GM18505 (cell line): ENCODE measurements around the gene ASCC2.
"Not testable (repeated sequence)": the region's sequence is repeated elsewhere in the genome, so short reads cannot be mapped to it uniquely, and the experiment has no call there.

Experiments used
- ATAC-seq: cut with Tn5 transposase; IDR thresholded peaks from one replicate; pipeline ENCODE4 v1.9.1; 2021; ENCODE audit not compliant: unreplicated experiment
- POLR2A ChIP-seq: IDR thresholded peaks from 4 replicates; pipeline ENCODE4 v1.6.1; 2011; ENCODE audit warnings: borderline replicate concordance; ENCODE audit not compliant: insufficient read depth, insufficient read length; ENCODE audit errors: extremely low read depth

The ASCC2 gene

DNA sequence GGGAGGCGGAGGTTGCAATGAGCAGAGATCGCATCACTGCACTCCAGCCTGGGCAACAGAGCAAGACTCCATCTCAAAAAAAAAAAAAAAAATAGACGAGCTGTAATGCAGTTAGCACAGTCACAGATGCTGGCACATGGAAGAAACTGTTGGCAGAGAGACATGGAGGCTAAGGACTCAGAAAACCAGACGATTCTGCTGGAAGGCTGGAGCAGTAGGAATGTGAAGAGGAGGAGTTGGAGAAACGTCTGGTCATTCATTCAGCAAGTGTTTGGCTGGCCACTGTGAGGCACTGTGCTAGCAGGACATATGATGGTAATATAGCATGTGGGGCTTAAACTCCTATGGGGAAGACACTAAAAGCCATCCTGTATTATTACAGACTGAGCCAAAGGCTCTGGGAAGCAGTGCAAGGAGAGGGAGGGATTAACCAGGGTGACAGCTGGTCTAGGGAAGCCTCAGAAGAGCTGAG is 65.9 kb downstream of the ASCC2 start:
- no peak for TF ChIP-seq POLR2A
- no peak for ATAC-seq

DNA sequence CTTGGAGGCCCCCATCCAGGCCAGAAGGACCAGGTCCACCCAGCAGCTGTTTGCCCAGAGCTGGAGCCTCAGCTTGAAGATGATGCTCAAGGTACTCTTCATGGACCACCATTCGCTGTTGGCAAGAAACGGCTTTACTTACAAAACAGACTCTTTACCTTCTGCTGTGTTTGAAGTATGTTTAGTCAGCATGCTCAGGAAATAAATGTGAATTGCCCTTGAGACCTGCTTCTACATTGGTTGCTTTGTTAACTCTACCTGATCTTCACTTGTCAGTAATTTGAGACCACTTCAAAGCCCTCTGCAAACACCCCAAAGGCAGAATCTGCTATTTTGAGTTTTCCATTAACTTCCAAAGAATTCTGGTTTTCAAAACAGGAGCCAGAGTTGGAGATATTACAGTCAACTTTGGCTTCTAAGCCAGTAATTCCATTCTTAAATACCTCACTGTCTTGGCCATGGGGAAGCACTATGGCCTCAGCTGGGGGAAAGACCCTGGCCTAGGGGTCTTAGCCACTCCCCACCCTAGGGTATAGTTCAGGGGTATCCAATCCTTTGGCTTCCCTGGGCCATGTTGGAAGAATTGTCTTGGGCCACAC is 68.3 kb downstream of the ASCC2 start:
- TF ChIP-seq POLR2A: no peak

DNA sequence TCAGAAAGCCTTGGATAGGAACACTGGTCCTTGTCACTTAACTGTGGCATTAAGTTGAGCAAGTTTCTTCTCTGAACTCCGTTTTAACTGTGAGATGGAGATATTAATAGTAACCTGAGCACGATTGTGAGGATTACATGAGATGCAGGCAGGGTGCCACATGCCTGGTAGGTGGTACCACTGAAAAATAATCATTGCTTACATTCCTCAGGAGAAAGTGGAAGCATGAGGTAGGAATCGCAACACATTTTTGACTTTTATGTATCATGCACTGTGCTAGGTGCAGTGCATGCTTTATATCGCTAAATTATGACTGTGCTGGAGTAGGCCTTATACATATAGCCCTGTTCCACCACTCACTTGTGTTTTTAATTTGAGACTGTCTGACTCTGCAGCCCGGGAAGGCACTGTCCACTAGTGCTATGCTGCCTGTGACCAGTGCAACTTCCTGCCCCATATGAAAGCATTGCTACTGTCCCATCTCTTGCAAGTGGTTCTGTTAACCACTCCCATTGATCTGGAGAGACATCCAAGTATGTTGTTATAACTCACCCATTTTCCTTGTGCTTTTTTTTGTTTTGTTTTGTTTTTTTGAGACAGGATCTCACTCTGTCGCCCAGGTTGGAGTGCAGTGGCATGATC is 69.9 kb downstream of the ASCC2 start:
- ATAC-seq: no peak
- TF ChIP-seq POLR2A: no peak

More for the DNA sequence above, 68.3 kb downstream of the ASCC2 start:
- ATAC-seq: no peak

DNA sequence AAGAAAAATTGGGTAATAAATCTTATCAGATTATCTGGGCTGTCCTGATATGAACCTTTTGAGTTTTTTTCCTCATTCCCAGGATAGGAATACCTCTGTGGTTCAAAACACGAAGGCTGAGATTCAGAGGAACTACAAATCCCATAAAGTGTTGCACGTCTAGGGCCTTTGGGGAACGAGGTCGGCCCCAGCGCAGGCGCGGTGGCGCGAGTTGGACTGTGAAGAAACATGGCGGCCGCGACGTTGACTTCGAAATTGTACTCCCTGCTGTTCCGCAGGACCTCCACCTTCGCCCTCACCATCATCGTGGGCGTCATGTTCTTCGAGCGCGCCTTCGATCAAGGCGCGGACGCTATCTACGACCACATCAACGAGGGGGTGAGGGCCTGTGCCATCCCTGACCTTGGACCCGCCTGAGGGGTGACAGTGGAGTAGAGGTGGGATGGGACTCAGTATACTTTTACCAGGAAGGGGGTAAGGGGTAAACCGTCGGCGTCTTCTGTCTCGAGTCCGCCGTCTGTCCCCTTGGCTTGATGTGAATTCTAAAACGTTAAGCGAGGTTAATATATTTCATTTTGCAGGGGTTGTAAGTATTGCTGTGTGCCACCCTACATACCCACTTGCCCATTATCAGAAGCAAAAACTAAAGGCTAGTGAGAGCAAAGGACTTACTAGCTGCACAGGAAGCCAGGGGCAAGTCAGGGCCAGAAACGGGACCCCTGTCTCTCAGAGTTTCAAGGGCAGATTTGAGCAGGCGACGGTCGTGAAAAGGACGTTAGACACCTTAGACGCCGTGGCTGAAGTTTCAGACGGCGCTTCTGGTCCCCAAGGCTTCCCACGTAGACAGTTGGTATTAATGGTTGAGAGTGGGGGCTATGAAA is 70.7 kb downstream of the ASCC2 start, which contains the start of gene UQCR10:
UQCR10 (plus strand) TSS at position 199 of the 881 bp plus-strand sequence; CDS start at position 229, 30 bp downstream.
- ATAC-seq: peak; percentile 57
- peak; percentile 89 for TF ChIP-seq POLR2A

DNA sequence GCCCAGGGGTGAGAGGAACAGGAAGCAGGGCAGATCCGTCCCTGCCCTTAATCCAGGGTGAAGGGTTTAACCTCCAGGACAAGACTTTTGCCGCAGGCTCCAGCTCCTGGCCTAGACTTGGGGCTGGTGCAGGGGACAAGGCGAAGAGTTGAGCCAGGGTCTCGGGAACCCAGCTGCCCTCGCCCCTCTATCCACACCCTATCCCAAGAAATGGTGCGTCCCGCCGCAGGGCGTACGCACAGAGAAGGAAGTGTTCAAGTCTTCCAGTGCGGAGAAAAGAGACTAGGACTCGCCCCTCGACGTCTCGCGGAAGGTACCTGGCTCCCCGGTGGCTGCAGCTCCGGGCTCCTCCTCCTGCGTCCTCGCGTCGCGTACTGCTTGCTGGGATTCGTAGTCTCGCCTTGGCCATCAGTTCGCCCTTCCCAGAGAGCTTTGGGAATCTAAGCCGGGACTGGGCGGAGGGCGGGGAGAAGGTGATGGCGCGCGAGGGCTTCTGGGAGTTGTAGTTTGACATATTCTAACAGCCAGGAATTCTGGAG is 71.4 kb downstream of the ASCC2 start, which contains the start of gene ZMAT5:
ZMAT5 (minus strand) TSS at position 376 of the 539 bp plus-strand sequence. CDS start 18,463 bp downstream, outside the sequence.
- TF ChIP-seq POLR2A: peak; percentile 56
- peak; percentile 84 for ATAC-seq

DNA sequence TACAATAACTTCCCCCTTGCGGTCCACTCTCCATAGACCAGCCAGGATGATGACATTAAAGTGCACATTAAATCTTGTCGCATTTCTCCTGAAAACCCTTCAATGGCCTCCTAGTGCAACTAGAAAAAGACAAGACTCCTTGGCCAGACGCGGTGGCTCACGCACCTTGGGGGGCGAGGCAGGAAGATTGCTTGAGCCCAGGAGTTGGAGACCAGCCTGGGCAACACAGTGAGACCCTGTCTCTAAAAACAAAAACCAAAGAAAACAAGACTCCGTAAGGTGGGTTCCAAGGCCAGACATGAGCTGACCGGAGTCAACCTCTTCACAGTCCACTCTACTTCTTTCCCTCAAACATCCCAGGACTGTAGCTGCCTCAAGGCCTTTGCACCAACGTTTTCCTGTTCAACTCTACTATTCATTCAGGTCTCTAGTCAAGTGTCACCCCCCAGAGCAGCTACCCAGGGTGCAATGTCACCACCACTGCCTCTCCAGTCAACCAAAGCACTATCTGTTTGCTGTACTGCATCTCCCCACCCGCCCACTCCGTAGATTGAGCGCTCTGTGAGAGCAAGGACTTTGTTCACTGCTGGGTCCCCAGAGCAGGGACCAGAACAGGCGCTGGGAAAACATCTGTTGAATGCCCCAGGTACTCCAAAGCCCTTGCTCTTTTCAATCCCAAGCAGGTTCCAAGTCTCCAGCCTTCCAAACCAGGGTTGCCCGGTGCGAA is 72.0 kb downstream of the ASCC2 start:
- ATAC-seq: peak; percentile 19
- no peak for TF ChIP-seq POLR2A

DNA sequence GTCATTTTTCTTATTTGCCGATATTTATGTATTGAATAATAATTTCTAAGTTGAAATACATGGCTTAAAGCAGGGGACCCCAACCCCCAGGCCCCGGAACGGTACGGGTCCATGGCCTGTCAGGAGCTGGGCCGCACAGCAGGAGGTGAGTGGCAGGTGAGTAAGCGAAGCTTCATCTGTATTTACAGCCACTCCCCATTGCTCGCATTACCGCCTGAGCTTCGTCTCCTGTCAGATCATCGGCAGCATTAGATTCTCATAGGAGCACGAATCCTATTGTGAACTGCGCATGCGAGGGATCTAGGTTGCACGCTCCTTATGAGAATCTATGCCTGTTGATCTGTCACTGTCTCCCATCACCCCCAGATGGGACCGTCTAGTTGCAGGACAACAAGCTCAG is 75.8 kb downstream of the ASCC2 start:
- ATAC-seq: no peak
- no peak for TF ChIP-seq POLR2A

DNA sequence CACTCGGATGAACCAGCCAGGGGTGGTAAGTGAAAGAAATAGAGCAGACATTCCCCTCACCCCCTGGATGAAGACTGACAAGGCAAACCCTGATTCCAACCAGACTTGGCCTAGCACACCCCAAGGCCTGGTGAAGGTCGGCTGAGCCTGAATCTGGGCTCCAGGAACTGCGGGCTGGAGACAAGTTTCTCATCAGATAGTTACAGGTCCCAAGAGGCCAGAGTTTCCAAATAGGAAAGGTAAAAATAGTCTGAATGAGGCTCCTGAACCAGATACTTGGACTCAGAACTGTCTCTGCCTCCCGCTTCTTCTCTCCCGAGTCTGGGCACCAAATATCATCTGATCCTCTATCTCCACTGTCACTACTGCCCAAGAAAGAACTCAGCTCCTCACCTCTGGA is 79.1 kb downstream of the ASCC2 start:
- TF ChIP-seq POLR2A: no peak
- no peak for ATAC-seq

DNA sequence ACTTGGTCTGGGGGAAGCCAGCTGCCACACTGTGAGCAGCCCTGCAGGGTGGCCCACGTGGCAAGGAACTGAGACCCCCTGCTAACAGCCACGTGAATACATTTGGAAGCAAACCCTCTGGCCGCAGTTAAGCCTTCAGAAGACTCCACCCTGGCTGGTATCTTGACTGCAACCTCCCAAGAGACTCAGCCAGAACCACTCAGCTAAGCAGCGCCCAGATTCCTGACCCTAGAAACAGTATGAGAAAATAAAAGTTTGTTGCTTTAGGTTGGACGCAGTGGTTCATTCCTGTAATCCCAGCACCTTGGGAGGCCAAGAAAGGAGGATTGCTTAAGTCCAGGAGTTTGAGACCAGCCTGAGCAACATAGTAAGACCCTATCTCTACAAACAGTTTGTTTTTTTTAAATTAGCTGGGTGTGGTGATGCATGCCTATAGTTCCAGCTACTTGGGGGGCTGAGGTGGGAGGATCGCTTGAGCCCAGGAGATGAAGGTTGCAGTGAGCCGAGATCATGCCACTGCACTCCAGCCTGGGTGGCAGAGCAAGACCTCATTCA is 79.9 kb downstream of the ASCC2 start:
- no peak for TF ChIP-seq POLR2A
- ATAC-seq: no peak

DNA sequence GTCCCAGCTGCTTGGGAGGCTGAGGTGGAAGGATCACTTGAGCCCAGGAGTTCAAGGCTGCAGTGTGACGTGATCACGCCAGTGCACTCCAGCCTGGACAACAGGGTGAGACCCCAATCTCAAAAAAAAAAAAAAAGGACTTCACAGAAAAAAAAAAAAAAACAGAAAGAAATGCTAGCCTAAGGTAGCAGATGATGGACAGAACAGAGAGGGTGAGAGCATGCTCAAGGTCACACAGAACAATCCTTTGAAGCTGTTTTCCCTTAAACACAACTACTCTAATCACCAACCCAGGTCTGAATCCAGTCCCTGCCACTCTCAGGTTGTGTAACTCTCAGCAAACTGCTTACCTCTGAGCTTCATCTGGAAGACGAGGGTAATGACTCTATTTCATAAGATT is 81.0 kb downstream of the ASCC2 start:
- no peak for TF ChIP-seq POLR2A

DNA sequence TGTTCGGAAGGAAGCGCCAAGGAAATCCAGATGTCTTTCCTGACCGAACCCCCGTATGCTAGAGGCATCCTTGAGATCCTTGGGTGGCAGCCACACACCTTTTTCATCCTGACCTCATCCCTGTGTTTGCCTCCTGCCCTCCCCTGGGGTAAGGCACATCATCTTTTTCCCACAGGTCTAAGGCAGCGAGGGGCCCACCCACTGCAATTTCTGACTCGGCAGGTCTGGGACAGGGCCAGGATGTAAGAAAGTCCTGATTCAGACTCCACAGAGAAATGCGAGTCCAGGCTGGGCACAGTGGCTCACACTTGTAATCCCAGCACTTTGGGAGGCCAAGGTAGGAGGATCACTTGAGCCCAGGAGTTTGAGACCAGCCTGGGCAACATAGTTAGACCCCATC is 81.7 kb downstream of the ASCC2 start:
- no peak for ATAC-seq
- no peak for TF ChIP-seq POLR2A

More for the DNA sequence above, 81.0 kb downstream of the ASCC2 start:
- no peak for ATAC-seq

DNA sequence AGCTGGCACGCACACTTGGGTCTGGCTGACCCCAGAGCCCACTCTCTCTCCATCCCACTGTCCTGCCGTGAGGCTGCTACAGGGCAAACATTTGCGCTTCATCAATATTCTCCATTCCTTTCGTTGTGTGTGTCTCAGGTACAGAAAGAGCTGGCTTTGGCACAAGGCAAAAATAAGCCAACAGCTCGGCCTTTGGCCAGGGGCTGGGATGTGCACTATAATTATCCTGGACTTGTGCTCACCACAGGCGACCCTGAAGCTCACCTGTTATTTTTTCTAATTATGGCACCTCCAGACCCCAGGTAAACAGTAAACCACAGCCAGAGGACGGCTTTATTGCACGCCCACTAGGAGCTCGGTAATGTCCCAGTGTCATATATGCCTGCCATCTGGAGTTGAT is 82.2 kb downstream of the ASCC2 start:
- no peak for ATAC-seq
- no peak for TF ChIP-seq POLR2A

DNA sequence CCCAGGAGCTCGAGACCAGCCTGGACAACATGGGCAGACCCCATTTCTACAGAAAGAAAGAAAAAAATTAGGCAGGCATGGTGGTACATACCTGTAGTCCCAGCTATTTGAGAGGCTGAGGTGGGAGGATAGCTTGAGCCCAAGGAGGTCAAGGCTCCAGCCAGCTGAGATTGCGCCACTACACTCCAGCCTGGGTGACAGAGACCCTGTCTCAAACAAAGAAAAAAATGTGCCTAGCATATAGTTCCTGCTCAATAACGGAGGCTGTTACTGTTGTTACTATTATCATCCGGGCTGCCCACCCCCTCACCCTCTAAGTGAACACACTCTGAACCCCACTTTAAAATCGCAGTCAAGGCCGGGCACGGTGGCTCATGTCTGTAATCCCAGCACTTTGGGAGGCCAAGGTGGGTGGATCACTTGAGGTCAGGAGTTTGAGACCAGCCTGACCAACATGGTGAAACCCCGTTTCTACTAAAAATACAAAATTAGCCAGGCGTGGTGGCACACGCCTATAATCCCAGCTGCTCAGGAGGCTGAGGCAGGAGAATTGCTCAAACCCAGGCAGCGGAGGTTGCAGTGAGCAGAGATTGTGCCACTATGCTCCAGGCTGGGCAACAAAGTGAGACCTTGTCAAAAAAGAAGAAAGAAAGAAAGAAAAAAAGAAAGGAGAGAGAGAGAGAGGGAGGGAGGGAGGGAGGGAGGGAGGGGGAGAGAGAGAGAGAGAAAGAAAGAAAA is 83.2 kb downstream of the ASCC2 start:
- not testable (repeated sequence) for ATAC-seq
